Stomach (tissue), 4 donors: ENCODE measurements around the gene RHOH.

ENCODE experiments used
- CTCF ChIP-seq, 7 experiments: fragments of 450-650 bp in 4 of 7; fragments of 200-600 bp in 3 of 7; sonication (generic) in 3 of 7; IDR thresholded peaks; one replicate each; pipeline ENCODE4 v1.5.1; 2016 to 2019; ENCODE audit warnings: antibody characterized with exemption in 7 of 7, control low read depth in 2 of 7, mild to moderate bottlenecking in 1 of 7
- POLR2AphosphoS5 ChIP-seq, 3 donors: sonication (generic); formaldehyde crosslinking; IDR thresholded peaks; one replicate each; pipeline ENCODE4 v1.6.1; 2016; ENCODE audit warnings: antibody characterized with exemption in 3 of 3

DNA sequence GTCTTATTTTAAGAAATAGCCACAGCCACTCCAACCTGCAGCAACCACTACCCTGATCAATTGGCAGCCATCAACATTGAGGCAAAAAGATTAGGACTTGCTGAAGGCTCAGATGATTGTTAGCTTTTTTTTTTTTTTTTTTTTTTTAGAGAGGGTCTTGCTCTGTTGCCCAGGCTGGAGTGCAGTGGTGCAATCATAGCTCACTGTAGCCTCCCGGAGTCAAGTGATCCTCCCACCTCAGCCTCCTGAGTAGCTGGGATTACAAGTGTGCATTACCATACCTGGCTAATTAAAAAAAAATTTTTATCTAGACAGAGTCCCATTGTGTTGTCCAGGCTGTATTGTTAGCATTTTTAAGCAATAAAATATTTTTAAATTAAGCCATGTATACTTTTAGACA, 26.5 kb downstream of the RHOH start:
- TF ChIP-seq POLR2AphosphoS5 (IDR thresholded peaks at IDR 0.05) (no peak), CTCF (IDR thresholded peaks at IDR 0.05) (no peak)
